SH-SY5Y (cell line): ENCODE data around the gene PPP1R1C.

ENCODE experiments used
- GATA2 ChIP-seq: IDR thresholded peaks from 2 replicates; pipeline ENCODE4 v1.6.1; 2011; ENCODE audit warnings: mild to moderate bottlenecking, low read depth, low read length
- GATA3 ChIP-seq: IDR thresholded peaks from 2 replicates; pipeline ENCODE4 v1.6.1; 2011; ENCODE audit warnings: low read depth, mild to moderate bottlenecking, low read length, moderate library complexity

DNA sequence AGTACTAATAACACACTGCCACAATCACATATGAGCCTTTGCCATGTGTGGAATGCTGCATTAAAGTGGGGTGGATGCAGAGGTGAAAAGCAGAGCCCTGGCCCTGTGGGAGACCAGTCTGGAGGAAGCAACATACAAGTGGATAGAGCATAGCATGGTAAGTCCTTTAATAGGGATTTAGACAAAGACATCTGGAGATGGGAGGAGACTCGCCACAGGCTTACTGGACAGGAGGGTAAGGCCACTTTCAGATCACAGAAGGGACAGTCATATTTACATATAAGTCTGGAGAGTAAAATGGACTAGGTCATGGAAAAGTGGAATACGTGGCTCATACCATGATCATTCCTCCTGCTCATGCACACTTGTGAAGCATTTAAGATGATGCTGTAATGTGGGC lies 84.3 kb downstream of the PPP1R1C start:
- TF ChIP-seq GATA2 = no peak
- TF ChIP-seq GATA3 = no peak
